Measurements from ENCODE around the gene NPTX1.

NPTX1 gene

GRCh38 chr17:80441133-80441578 is 35.3 kb downstream of the NPTX1 start:
- no peak overlapping the region for H3K4me3 ChIP-seq (ENCODE audit: low read length)
- DNase-seq (ENCODE audit: low read depth), result peak; percentile 52

GRCh38 chr17:80439499-80439898 is 36.9 kb downstream of the NPTX1 start:
- TF ChIP-seq CTCF (IDR thresholded peaks at IDR 0.05; ENCODE audit: insufficient read depth, low read depth, low read length, missing control alignments), result no peak
- no peak overlapping the region for H3K4me3 ChIP-seq (ENCODE audit: low read length)
- DNase-seq (ENCODE audit: low read depth), result no peak

More at GRCh38 chr17:80441133-80441578, 35.3 kb downstream of the NPTX1 start:
- TF ChIP-seq CTCF (IDR thresholded peaks at IDR 0.05; ENCODE audit: insufficient read depth, low read depth, low read length, missing control alignments), result no peak

- TF ChIP-seq CTCF (IDR thresholded peaks at IDR 0.05; ENCODE audit: insufficient read depth, low read depth, low read length, missing control alignments), result no peak
- no peak for DNase-seq (ENCODE audit: low read depth)
- H3K4me3 ChIP-seq (ENCODE audit: low read length), result no peak overlapping the region
Observed at GRCh38 chr17:80438806-80439205, 37.6 kb downstream of the NPTX1 start.

- H3K4me3 ChIP-seq (ENCODE audit: low read length), result no peak overlapping the region
- no peak for DNase-seq (ENCODE audit: low read depth)
- no peak for TF ChIP-seq CTCF (IDR thresholded peaks at IDR 0.05; ENCODE audit: insufficient read depth, low read depth, low read length, missing control alignments)
Observed at GRCh38 chr17:80437532-80437931, 38.9 kb downstream of the NPTX1 start.

- no peak for TF ChIP-seq CTCF (IDR thresholded peaks at IDR 0.05; ENCODE audit: insufficient read depth, low read depth, low read length, missing control alignments)
- no peak for DNase-seq (ENCODE audit: low read depth)
Observed at GRCh38 chr17:80433916-80434666, 42.3 kb downstream of the NPTX1 start.

GRCh38 chr17:80432961-80433550 is 43.4 kb downstream of the NPTX1 start:
- DNase-seq (ENCODE audit: low read depth), result no peak
- no peak for TF ChIP-seq CTCF (IDR thresholded peaks at IDR 0.05; ENCODE audit: insufficient read depth, low read depth, low read length, missing control alignments)
- H3K4me3 ChIP-seq (ENCODE audit: low read length), result no peak overlapping the region

More at GRCh38 chr17:80433916-80434666, 42.3 kb downstream of the NPTX1 start:
- no peak overlapping the region for H3K4me3 ChIP-seq (ENCODE audit: low read length)

Measured in epithelial cell of esophagus (primary cell).